ENCODE data around the gene EDDM3A. TPM values are rescaled to one million over a fixed set of nuclear protein-coding genes. Genes with fewer than 3 reads are reported as not detected.
"Not testable (repeated sequence)": the region's sequence is repeated elsewhere in the genome, so short reads cannot be mapped to it uniquely, and the experiment has no call there.

The EDDM3A gene
- total and polyA plus RNA-seq, 2 experiments from 2014 or later = not detected

DNA sequence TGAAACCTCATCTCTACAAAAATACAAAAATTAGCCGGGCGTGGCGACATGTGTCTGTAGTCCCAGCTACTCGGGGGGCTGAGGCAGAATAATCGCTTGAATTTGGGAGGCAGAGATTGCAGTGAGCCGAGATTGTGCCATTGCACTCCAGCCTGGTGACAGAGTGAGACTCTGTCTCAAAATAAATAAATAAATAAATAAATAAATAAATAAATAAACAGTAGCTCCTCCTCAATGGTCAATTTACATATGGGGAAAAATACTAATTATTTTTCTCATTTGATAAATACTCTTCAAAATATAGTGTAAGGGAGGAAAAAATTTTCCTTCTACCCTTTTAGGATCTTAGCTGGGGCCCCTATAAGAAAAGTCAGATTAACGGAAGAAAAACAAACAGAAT, 7.4 kb upstream of the EDDM3A start:
- not testable (repeated sequence) for H3K27me3 Mint-ChIP-seq (ENCODE audit: insufficient read depth, low read depth, poor library complexity); ATAC-seq; H3K9me3 Mint-ChIP-seq

GRCh38 chr14:20742132-20742531, 3.6 kb upstream of the EDDM3A start:
- Mint-ChIP-seq H3K9me3 (no peaks in the 10 kb centered on the region; the same call in 2 of the 3 replicates), H3K4me3 (no peak overlapping the region), H3K27ac (no peak overlapping the region), H3K4me1 (no peaks in the 10 kb centered on the region; the same call in 2 of the 3 replicates), H3K36me3 (ENCODE audit: low read depth) (no peaks in the 10 kb centered on the region), H3K27me3 (ENCODE audit: insufficient read depth, low read depth, poor library complexity) (peaks cover 2% of the 10 kb centered on the region)
- H3K27me3 ChIP-seq (ENCODE audit: insufficient read depth) = no peaks in the 10 kb centered on the region
- H3K27ac ChIP-seq (ENCODE audit: low read depth) = no peak overlapping the region
- H3K79me2 ChIP-seq (replicated peaks; ENCODE audit: insufficient read depth) = no peaks in the 10 kb centered on the region
- DNase-seq (ENCODE audit: low spot score) (no peak), ATAC-seq (no peak)
- H3K36me3 ChIP-seq (ENCODE audit: insufficient read depth) = no peaks in the 10 kb centered on the region
- H2AFZ ChIP-seq = peak overlapping the region; percentile 48
- no peaks in the 10 kb centered on the region for H3K4me1 ChIP-seq (ENCODE audit: insufficient read depth)
- H3K4me3 ChIP-seq = no peak overlapping the region
- no peaks in the 10 kb centered on the region for H4K20me1 ChIP-seq (replicated peaks; ENCODE audit: insufficient read depth)
- no peak overlapping the region for H3K4me2 ChIP-seq
- H3F3A ChIP-seq (replicated peaks; ENCODE audit: low read depth) = no peaks in the 10 kb centered on the region
- H3K9me2 ChIP-seq (ENCODE audit: insufficient read depth) = peaks cover 16% of the 10 kb centered on the region; the same call in 1 of the 2 replicates
- TF ChIP-seq POLR2AphosphoS5 (IDR thresholded peaks at IDR 0.05; ENCODE audit: low read depth) (no peak), JUNB (IDR thresholded peaks at IDR 0.05; ENCODE audit: unreplicated experiment) (no peak), ZNF114 (CRISPR knock-in tag; IDR thresholded peaks at IDR 0.05) (no peak), CREB1 (CRISPR knock-in tag; IDR thresholded peaks at IDR 0.05; ENCODE audit: low read depth) (no peak), REST (IDR thresholded peaks at IDR 0.05; ENCODE audit: unreplicated experiment) (no peak), ZNF331 (CRISPR knock-in tag; IDR thresholded peaks at IDR 0.05; ENCODE audit: low read depth) (no peak), EZH2 (IDR thresholded peaks at IDR 0.05; ENCODE audit: low read depth, unreplicated experiment) (no peak)
- TF ChIP-seq, protein P1, sequence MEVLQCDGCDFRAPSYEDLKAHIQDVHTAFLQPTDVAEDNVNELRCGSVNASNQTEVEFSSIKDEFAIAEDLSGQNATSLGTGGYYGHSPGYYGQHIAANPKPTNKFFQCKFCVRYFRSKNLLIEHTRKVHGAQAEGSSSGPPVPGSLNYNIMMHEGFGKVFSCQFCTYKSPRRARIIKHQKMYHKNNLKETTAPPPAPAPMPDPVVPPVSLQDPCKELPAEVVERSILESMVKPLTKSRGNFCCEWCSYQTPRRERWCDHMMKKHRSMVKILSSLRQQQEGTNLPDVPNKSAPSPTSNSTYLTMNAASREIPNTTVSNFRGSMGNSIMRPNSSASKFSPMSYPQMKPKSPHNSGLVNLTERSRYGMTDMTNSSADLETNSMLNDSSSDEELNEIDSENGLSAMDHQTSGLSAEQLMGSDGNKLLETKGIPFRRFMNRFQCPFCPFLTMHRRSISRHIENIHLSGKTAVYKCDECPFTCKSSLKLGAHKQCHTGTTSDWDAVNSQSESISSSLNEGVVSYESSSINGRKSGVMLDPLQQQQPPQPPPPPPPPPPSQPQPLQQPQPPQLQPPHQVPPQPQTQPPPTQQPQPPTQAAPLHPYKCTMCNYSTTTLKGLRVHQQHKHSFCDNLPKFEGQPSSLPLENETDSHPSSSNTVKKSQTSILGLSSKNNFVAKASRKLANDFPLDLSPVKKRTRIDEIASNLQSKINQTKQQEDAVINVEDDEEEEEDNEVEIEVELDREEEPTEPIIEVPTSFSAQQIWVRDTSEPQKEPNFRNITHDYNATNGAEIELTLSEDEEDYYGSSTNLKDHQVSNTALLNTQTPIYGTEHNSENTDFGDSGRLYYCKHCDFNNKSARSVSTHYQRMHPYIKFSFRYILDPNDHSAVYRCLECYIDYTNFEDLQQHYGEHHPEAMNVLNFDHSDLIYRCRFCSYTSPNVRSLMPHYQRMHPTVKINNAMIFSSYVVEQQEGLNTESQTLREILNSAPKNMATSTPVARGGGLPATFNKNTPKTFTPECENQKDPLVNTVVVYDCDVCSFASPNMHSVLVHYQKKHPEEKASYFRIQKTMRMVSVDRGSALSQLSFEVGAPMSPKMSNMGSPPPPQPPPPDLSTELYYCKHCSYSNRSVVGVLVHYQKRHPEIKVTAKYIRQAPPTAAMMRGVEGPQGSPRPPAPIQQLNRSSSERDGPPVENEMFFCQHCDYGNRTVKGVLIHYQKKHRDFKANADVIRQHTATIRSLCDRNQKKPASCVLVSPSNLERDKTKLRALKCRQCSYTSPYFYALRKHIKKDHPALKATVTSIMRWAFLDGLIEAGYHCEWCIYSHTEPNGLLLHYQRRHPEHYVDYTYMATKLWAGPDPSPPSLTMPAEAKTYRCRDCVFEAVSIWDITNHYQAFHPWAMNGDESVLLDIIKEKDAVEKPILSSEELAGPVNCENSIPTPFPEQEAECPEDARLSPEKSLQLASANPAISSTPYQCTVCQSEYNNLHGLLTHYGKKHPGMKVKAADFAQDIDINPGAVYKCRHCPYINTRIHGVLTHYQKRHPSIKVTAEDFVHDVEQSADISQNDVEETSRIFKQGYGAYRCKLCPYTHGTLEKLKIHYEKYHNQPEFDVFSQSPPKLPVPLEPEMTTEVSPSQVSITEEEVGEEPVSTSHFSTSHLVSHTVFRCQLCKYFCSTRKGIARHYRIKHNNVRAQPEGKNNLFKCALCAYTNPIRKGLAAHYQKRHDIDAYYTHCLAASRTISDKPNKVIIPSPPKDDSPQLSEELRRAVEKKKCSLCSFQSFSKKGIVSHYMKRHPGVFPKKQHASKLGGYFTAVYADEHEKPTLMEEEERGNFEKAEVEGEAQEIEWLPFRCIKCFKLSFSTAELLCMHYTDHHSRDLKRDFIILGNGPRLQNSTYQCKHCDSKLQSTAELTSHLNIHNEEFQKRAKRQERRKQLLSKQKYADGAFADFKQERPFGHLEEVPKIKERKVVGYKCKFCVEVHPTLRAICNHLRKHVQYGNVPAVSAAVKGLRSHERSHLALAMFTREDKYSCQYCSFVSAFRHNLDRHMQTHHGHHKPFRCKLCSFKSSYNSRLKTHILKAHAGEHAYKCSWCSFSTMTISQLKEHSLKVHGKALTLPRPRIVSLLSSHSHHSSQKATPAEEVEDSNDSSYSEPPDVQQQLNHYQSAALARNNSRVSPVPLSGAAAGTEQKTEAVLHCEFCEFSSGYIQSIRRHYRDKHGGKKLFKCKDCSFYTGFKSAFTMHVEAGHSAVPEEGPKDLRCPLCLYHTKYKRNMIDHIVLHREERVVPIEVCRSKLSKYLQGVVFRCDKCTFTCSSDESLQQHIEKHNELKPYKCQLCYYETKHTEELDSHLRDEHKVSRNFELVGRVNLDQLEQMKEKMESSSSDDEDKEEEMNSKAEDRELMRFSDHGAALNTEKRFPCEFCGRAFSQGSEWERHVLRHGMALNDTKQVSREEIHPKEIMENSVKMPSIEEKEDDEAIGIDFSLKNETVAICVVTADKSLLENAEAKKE (CRISPR knock-in tag; IDR thresholded peaks at IDR 0.05) = no peak
- TF ChIP-seq, protein P2, sequence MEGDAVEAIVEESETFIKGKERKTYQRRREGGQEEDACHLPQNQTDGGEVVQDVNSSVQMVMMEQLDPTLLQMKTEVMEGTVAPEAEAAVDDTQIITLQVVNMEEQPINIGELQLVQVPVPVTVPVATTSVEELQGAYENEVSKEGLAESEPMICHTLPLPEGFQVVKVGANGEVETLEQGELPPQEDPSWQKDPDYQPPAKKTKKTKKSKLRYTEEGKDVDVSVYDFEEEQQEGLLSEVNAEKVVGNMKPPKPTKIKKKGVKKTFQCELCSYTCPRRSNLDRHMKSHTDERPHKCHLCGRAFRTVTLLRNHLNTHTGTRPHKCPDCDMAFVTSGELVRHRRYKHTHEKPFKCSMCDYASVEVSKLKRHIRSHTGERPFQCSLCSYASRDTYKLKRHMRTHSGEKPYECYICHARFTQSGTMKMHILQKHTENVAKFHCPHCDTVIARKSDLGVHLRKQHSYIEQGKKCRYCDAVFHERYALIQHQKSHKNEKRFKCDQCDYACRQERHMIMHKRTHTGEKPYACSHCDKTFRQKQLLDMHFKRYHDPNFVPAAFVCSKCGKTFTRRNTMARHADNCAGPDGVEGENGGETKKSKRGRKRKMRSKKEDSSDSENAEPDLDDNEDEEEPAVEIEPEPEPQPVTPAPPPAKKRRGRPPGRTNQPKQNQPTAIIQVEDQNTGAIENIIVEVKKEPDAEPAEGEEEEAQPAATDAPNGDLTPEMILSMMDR (conservative IDR thresholded peaks at IDR 0.05; ENCODE audit: low read depth in 2 of 2) = no peak
- TF ChIP-seq, protein P3, sequence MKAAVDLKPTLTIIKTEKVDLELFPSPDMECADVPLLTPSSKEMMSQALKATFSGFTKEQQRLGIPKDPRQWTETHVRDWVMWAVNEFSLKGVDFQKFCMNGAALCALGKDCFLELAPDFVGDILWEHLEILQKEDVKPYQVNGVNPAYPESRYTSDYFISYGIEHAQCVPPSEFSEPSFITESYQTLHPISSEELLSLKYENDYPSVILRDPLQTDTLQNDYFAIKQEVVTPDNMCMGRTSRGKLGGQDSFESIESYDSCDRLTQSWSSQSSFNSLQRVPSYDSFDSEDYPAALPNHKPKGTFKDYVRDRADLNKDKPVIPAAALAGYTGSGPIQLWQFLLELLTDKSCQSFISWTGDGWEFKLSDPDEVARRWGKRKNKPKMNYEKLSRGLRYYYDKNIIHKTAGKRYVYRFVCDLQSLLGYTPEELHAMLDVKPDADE (IDR thresholded peaks at IDR 0.05) = no peak

More for the DNA sequence above, 7.4 kb upstream of the EDDM3A start:
- H3K27me3 ChIP-seq (ENCODE audit: insufficient read depth); H3F3A ChIP-seq (replicated peaks; ENCODE audit: low read depth); H2AFZ ChIP-seq; DNase-seq (ENCODE audit: low spot score); H3K36me3 ChIP-seq (ENCODE audit: insufficient read depth); H3K79me2 ChIP-seq (replicated peaks; ENCODE audit: insufficient read depth); H3K36me3 Mint-ChIP-seq (ENCODE audit: low read depth); H3K4me2 ChIP-seq; H3K4me1 Mint-ChIP-seq; H4K20me1 ChIP-seq (replicated peaks; ENCODE audit: insufficient read depth); H3K4me3 Mint-ChIP-seq; H3K4me3 ChIP-seq; H3K27ac ChIP-seq (ENCODE audit: low read depth); H3K4me1 ChIP-seq (ENCODE audit: insufficient read depth); H3K27ac Mint-ChIP-seq: not testable (repeated sequence)
- peaks cover 12% of the 10 kb centered on the region; the same call in 1 of the 2 replicates for H3K9me2 ChIP-seq (ENCODE audit: insufficient read depth)
